GM08714 (cell line): Measurements from ENCODE around the gene TPPP3.

ENCODE experiments used
- H3K4me3 ChIP-seq: fragments of 200-500 bp; sonication (Bioruptor generic); 2 replicates; pipeline ENCODE4 v1.5.1; 2014; ENCODE audit warnings: mild to moderate bottlenecking, low read length, inconsistent platforms
- ZNF274 ChIP-seq: IDR thresholded peaks from 2 replicates; pipeline ENCODE4 v1.6.1; 2012; ENCODE audit warnings: mild to moderate bottlenecking, low read depth, low read length

TPPP3 gene

DNA sequence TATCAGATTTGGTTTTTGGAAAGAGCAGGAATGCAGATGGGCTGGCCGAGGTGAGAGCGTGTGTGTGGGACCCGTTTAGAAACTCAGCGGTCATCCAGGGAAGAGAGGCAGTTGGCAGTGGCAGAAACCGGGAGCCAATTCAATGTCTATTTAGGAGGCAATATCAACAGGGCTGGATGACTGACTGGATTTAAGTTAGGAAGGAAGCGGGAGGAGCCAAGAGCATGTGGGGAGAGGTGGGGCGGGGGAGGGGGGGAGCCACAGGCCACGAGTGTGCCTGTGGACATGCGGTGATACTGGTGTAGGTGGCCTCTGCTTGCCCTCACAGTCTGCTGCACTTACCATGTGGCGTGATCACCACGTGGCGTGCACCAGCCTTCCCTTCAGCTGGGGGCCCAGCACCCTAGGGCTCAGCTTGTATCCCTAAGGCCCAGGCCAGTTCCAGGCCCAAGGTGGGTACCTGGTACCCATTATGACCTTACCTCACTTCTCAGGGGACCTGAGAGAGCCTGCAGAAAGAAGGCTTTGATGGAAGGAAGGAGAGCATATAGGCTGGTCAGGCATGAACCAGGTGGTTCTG is 10.8 kb upstream of the TPPP3 start:
- H3K4me3 ChIP-seq = no peak overlapping the region
- no peak for TF ChIP-seq ZNF274

DNA sequence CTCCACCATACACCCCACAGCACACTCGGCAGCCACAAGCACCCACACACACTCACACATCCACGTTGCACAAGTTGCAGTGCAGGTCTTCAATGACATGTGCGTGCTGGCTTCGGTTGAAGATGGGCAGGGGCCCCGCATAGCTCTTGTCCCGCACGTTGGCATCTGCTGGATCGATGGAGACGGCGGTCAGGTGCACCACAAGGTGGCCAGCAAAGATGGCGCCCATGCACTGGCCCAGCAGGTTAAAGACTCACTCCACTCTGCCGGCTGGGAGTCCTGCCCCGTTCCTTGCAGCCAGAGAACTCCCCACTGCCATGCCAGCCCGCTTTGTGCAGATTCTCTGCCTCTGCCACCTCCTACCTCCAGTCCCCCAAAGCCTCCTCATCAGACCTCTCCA is 7.6 kb upstream of the TPPP3 start:
- no peak overlapping the region for H3K4me3 ChIP-seq
- TF ChIP-seq ZNF274 = no peak

DNA sequence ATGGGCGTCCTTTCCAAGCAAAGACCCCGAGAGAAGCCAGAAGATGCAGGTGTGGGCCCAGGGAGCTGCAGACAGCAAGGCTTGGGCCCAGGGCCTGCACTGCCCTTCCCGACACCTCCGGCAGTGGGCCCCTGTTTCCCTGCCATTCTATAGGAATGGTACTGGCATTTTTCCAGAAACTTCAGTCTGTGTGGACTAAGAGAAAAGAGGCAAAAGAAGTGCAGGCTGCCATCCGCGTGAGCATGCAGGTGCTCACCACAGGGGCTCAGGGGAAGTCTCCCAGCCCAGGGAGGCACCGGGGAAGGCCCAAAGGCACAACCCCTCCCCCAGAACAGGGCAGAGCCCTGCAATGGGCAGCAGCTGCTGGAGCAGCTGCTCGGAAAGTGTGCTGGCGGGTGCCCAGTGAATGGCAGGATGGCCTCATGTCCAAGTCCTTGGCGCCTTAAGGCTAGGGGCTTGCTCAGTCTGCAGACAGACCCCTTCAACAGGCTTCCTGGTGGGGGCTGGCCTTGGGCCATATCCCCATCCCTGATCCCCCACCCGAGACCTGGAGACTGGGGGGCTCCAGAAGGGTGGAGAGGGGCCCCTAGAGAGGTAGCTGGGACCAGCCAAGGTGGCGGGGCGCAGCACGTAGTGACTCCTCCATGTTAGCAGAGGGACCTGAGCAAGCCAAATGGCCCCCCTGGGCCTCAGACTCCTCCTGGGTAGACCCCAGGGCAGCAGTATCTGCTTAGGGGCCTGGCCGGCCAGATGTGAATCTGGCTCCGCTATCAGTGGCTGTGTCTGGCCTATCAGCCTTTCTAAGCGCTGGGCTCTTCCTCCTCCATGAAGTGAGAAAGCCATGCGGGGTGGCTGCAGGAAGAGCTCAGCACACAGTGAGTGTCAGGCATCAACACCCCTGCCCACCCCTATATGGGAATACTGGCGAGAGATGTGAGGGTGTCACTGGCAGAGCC is 6.7 kb upstream of the TPPP3 start:
- no peak overlapping the region for H3K4me3 ChIP-seq
- TF ChIP-seq ZNF274 = no peak

DNA sequence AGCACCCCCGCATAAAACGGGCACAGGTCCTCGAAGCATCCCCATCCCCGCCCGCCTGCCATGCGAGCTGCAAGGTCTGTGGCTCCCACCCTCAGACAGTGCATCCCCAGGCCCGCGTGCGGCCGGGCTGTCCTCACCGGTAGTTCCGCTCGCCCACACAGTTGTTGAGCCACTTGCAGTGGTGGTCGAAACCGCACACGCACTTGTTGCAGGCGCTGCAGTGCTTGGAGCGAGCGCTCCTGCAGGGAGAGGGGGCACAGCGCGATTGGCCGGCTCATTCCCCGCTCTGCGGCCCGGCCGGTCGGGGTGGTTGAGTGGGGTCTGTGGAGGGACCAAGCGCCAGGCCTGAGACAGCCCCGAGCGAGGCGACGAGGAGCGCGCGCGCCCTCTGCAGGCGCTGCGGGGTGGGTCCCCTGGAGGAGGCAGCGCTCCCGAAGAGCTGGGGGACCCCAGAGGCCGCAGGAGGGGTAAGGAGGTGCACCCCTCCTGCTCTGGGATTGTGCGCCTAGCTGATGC is 6.0 kb upstream of the TPPP3 start:
- no peak for TF ChIP-seq ZNF274
- H3K4me3 ChIP-seq = no peak overlapping the region

DNA sequence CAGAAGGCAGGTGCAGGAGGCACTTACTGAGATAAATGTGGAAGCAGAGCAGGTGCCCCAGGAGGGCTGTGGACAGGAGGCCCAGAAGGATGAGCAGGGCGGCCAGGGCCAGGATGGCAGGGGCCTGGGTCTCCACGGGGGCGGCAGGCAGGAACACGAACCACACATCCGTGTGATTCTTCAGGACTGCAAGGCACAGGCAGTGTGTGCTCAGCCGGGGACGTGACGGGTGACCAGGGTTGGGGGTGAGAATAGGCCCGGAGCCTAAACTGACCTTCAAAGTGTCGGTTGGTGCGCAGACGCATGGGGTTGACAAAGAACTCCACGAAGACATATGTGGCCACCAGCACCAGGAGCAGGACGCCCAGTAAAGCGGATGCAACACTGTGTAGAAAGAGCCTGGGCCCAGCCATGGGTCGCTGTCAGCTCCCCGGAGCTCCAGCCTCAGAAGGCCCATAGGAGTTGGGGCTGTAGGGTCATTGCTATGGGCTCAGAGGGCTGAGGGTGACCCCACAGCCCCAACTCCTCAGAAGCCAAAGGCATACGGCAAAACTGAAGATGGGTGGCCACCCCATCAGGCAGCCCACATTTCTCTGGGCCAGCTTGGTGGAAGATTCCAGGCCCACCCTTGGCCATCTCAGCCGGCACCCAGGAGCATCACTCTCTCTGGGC is 5.4 kb upstream of the TPPP3 start:
- H3K4me3 ChIP-seq = no peak overlapping the region
- no peak for TF ChIP-seq ZNF274

DNA sequence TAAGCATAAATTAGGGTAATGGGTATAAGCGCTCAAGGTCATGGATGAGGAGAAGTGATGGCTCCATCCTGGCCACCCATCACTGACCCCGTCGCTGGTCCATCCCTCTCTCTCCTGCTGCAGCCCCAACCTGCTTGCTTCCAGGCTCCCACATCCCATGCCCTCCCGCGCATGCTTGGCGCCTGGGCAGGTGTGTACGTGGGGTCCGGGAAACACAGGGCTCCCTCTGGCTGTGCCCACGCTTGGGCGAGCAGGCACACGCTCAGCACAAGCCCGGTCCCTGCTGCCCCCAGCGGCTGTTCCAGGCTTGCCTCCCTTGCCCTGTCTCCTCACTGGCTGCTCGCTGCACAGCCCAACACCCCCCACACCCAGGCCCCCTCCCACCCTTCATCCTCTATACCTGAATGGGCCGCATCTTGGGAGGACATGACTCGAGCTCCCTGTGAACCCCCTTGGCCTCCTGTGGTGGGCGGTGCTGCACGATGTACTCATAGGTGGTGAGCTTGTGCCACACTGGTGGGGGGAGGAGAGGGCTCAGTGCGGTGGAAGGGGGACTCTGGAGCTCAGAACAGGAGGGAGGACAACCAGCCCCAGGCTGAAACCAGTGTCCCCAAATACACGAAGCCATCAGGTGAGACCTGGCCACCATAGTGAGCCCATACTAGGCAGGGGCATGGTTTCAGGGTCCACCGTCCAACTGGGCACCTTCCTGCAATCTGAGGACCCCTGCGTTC is 4.7 kb upstream of the TPPP3 start:
- no peak overlapping the region for H3K4me3 ChIP-seq
- no peak for TF ChIP-seq ZNF274

DNA sequence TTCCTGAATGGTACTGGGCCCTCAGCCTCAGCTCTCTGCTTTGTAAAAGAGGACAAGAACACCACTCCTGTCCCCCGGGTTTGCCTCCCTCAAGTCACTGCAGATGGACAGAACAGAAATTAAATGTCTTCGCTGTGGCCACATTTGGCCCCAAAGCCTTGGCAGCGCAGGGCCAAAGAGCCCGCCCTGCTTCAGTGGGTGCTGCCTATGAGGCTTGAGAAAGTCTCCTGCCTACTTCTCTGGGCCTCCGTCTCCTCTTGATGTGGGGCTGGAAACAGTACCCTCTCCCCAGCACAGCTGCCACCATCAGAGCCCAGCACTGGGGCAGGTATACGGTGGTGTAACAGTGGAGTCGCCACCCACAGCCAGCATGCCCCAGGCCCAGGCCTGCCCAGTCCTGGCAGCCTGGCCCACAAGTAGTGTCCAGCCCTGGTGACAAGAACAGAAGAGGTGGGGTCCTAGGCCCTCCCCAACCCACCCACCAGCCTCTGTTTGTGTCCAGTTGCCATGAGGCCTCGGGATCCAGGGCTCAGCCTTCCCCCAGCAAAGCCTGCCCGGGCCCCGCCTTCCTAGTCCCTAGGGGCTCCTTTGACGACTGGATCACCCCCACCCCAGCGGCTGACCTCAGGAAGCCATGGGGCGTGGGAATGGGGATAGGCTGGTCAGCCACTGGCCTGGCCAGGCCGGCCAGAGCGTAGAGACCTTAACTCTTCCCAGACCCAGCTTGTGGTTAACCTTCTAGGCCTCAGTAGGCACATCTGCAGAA is 3.9 kb upstream of the TPPP3 start:
- no peak overlapping the region for H3K4me3 ChIP-seq
- TF ChIP-seq ZNF274 = no peak

DNA sequence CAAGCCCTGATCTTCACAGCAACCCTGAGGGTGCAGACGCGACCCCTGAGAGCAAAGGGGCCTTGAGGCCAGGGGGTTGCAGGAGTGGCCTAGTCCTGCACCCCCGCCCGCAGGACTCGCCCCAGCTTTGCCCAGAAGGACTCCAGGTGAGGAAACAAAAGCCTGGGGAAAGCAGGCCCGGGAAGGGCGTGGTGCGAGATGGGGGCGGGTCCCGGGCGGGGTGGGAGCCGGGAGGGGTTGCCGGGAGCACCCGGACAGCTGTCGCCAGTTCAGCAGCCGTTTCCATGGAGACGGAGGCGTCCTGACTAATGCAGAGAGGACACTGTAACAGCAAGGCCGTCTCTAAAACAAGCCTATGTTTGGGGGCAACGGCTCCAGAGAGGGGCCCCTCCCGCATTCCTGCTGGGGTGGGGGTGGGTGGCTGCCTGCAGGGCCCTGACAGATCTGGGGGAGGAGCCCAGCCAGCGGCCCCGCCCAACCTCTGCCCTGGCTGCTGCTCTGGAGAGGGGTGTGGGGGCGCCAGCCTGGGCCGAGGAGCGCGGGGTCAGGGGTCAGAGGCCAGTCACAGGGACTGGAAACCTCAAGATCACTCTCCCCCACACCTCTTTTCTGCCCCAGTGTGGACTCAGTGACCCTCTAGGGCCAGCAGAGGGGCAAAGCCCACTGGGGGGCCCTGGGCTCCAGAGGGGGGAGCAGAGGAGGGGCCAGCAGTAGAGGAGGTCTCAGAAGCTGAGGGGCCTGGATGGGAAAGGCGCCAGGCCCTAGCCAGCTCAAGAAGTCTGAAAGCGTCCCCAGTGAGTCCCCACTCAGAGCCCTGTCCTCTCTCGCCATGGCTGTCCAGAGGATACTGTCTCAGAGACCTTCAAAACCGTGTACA is 3.1 kb upstream of the TPPP3 start:
- no peak for TF ChIP-seq ZNF274
- H3K4me3 ChIP-seq = no peak overlapping the region

DNA sequence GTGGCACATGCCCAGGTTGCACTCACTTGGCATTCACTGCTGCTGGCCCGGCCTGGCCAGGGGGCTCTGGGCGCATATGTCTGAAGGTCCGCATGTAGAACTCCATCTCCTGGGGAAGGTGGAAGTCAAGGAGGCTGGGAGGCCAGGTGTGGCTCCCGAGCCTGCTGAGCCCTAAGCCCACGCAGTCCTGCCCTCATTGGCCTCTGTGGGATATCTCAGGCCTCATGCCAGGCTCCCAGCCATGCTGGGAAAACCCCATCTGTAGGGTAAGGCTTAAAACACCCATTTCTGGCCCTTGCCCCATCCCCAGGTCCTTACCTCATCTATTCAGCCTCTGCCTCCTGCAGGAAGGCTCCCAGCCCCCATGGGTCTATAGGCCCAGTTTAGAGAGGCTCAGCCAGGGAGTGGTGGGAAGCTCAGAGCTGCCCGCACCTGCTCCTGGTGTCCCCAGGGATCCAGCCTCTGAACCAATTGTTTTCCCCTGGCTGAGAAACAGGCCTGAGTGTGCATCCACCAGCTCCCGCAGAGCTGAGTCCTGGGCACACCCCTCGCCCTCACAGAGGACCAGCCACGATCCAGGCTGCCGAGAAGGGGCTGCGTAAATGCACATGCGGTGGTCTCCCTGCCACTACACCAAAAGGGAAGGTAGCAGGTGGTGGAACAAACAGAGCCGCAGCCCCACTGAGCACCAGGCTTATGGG is 2.3 kb upstream of the TPPP3 start:
- no peak overlapping the region for H3K4me3 ChIP-seq
- TF ChIP-seq ZNF274 = no peak

DNA sequence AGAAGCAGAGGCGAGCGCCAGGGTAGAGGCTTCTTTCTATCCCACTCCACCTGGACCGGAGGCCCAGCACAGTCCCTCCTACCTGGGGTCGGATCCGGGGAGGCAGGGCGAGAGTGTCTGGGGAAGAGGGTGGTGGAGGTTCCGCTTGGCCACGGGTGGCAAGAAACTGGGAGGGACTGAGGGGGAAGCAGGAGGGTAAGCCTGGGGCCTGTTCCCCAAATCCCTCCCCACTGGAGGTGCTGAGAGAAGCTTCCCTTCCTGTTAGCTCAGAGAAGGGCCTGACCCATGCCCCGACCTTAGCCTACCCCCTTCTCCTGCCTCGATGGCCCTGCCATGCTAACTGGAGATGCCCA is 1.8 kb upstream of the TPPP3 start:
- H3K4me3 ChIP-seq = no peak overlapping the region
- no peak for TF ChIP-seq ZNF274

DNA sequence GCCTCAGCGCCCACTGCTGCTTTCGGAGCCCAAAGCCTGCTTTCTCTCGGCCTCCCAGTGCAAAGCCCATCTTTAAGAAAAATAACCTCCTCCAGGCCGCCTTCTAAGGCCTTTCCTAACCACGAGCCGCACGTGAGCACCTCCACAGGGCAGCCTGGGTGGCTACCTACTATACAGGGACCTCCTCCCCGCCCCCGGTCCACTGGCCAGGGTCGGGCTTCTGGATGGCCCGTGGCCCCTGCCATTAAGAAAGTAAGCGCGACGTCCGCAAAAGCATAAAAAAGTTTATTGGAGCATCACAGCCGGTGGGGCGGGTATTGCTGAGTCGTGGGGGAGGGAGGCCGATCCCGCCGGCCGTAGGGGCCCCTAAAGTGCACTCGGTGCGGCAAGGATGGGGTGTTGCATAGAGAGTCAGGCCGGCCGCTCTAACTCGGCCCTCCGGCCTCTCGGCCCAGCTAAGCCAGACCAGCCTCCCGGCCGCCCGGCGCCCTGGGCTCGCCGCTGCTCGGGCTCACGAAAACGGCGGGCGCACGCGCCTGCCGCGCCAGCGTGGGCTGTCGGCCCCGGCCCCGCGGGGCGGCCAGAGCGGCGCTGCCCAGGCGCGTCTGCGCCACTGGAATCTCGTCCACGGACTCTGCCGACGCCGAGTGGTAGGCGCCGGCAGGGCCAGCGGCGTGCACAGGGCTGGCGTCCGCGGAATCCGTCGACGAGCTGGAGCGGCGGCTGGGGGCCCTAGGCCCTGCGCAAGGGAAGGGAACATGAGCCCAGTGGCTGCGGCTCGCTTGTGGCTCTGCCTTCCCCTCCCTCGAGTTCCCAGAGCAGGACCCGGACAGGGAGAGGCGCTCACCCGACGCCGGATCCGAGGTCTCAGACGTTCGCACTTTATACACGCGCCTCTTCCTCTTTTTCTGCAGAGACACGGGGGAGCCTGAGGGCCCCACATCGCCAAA is 1.1 kb upstream of the TPPP3 start:
- no peak overlapping the region for H3K4me3 ChIP-seq
- no peak for TF ChIP-seq ZNF274
